ENCODE data around the gene WNT2B. TPM values are rescaled to one million over a fixed set of nuclear protein-coding genes. Genes with fewer than 3 reads are reported as not detected.

The WNT2B gene
- polyA plus RNA-seq, 3 donors: 0.07 to 0.79 TPM; not detected in 1

GRCh38 chr1:112576240-112576639, 67.5 kb downstream of the WNT2B start:
- Histone ChIP-seq H3K4me1 (ENCODE audit: control insufficient read depth in 1 of 2, insufficient read depth in 2 of 2, low read length in 2 of 2) (no peaks in the 10 kb centered on the region), H3K27me3 (ENCODE audit: control insufficient read depth in 2 of 2, insufficient read depth in 2 of 2, low read length in 2 of 2) (no peaks in the 10 kb centered on the region), H3K9ac (ENCODE audit: insufficient read depth, low read length, poor library complexity, severe bottlenecking) (no peak overlapping the region), H3K79me2 (ENCODE audit: insufficient read depth, low read length) (no peaks in the 10 kb centered on the region), H3K36me3 (replicated peaks in 1 of 2; ENCODE audit: control insufficient read depth in 1 of 2, insufficient read depth in 2 of 2, low read length in 2 of 2) (peaks cover 17 to 50% of the 10 kb centered on the region in 2 donors), H2AFZ (ENCODE audit: insufficient read depth, low read depth, low read length, poor library complexity, severe bottlenecking) (no peak overlapping the region), H4K20me1 (ENCODE audit: insufficient read depth, low read length) (no peaks in the 10 kb centered on the region), H3K27ac (ENCODE audit: low read depth in 1 of 2, low read length in 2 of 2) (no peak overlapping the region), H3K4me3 (replicated peaks in 1 of 3; ENCODE audit: low read depth in 2 of 3, low read length in 3 of 3) (no peak overlapping the region), H3K9me3 (replicated peaks in 1 of 2; ENCODE audit: control insufficient read depth in 1 of 2, insufficient read depth in 1 of 2, low read length in 2 of 2) (no peaks in the 10 kb centered on the region), H3K4me2 (replicated peaks; ENCODE audit: extremely low read depth, low read length, poor library complexity, severe bottlenecking) (no peak overlapping the region)
- Mint-ChIP-seq H3K27me3 (ENCODE audit: low read depth in 3 of 3) (no peaks in the 10 kb centered on the region), H3K27ac (peak overlapping the region in 1 of 7 donors; percentile 3), H3K4me1 (no peaks in the 10 kb centered on the region), H3K36me3 (peaks cover 34 to 64% of the 10 kb centered on the region in 2 donors), H3K4me3 (no peak overlapping the region), H3K9me3 (peaks cover 0 to 4% (median 0%) of the 10 kb centered on the region in 7 donors)
- intact Hi-C loops (cut with micrococcal nuclease): no loop called here
- DNase-seq: no peak
- TF ChIP-seq CTCF (IDR thresholded peaks at IDR 0.05): no peak
- WGBS (ENCODE audit: insufficient coverage): no CpG with 5 or more reads among the region's 3 CpGs

Other genes starting within 250 kb of the WNT2B start
- 1 to 10 TPM; 1.6 to 4.9 (median 3.0) TPM for gene CTTNBP2NL, start 112.8 kb upstream of the WNT2B start, polyA plus RNA-seq
- 10 to 100 TPM in 1 of 3 donors, 1 to 10 TPM in 2; 5.4 to 10.0 (median 6.1) TPM for gene ST7L, start 110.2 kb downstream of the WNT2B start, polyA plus RNA-seq
- 100 to 1,000 TPM in 2 of 3 donors, 10 to 100 TPM in 1; 93.4 to 357 (median 339) TPM for gene CAPZA1, start 110.9 kb downstream of the WNT2B start, polyA plus RNA-seq
- 10 to 100 TPM; 12.0 to 61.2 (median 13.6) TPM for gene MOV10, start 165.7 kb downstream of the WNT2B start, polyA plus RNA-seq
- gene RHOC, start 198.2 kb downstream of the WNT2B start, polyA plus RNA-seq: 100 to 1,000 TPM in 1 of 3 donors, 10 to 100 TPM in 2; 78.9 to 119 (median 91.5) TPM
- under 1 TPM; 0.28 to 0.75 (median 0.69) TPM for gene PPM1J, start 206.4 kb downstream of the WNT2B start, polyA plus RNA-seq